Esophagus squamous epithelium (tissue), 4 donors: Measurements from ENCODE around the gene YLPM1.

ENCODE experiments used
- POLR2A ChIP-seq, 4 donors: fragments of 450-650 bp; IDR thresholded peaks; one replicate each; pipeline ENCODE4 v1.6.1; 2017; ENCODE audit warnings: antibody characterized with exemption in 4 of 4, mild to moderate bottlenecking in 4 of 4, moderate library complexity in 3 of 4
- TF ChIP-seq, protein P1 (sequence below), 6 experiments: fragments of 450-650 bp in 4 of 6; fragments of 200-600 bp in 2 of 6; sonication (generic) in 2 of 6; IDR thresholded peaks; one replicate each; pipeline ENCODE4 v1.5.1; 2016 to 2019; ENCODE audit warnings: antibody characterized with exemption in 6 of 6, mild to moderate bottlenecking in 4 of 6, moderate library complexity in 4 of 6

- TF ChIP-seq, protein P1, sequence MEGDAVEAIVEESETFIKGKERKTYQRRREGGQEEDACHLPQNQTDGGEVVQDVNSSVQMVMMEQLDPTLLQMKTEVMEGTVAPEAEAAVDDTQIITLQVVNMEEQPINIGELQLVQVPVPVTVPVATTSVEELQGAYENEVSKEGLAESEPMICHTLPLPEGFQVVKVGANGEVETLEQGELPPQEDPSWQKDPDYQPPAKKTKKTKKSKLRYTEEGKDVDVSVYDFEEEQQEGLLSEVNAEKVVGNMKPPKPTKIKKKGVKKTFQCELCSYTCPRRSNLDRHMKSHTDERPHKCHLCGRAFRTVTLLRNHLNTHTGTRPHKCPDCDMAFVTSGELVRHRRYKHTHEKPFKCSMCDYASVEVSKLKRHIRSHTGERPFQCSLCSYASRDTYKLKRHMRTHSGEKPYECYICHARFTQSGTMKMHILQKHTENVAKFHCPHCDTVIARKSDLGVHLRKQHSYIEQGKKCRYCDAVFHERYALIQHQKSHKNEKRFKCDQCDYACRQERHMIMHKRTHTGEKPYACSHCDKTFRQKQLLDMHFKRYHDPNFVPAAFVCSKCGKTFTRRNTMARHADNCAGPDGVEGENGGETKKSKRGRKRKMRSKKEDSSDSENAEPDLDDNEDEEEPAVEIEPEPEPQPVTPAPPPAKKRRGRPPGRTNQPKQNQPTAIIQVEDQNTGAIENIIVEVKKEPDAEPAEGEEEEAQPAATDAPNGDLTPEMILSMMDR (IDR thresholded peaks at IDR 0.05): no peak
- TF ChIP-seq POLR2A (IDR thresholded peaks at IDR 0.05): no peak
Measured at GRCh38 chr14:74875204-74875603, 112.1 kb downstream of the YLPM1 start.
